ENCODE results near the gene DCAF6.

DCAF6 gene

DNA sequence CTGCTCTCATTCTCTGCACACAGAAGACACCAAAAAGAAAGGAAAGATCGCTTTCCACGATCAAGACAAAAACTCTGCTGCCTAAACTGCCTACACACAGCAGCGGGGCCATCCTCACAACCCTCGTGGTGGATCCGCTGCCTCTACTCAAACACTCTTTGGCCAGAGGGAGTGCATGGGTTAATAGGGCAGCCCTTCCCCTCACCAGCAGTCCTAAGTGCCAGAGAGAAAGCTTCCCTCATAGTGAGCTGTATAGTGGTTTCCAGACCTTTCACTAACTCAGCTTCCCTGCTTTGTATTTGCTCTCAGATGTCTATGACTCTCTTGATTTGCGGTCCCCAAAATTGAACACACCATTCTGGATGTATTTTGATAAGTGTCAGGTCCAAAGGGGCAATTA lies 169.4 kb downstream of the DCAF6 start:
- no peak for DNase-seq (ENCODE audit: low spot score)

DNA sequence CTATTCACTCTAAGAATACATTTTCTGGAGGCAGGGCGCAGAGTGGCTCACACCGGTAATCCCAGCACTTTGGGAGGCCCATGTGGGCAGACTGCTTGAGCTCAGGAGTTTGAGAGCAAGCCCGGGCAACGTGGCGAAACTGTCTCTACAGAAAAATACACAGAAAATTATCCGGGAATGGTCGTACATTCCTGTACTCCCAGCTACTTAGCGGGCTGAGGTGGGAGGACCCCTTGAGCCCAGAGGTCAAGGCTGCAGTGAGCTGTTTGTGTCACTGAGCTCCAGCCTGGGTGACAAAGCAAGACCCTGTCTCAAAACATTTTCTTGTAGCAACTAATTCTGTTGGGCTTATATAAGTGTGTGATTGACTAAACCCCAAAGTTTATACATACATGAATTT lies 169.8 kb downstream of the DCAF6 start:
- DNase-seq (ENCODE audit: low spot score), result no peak

DNA sequence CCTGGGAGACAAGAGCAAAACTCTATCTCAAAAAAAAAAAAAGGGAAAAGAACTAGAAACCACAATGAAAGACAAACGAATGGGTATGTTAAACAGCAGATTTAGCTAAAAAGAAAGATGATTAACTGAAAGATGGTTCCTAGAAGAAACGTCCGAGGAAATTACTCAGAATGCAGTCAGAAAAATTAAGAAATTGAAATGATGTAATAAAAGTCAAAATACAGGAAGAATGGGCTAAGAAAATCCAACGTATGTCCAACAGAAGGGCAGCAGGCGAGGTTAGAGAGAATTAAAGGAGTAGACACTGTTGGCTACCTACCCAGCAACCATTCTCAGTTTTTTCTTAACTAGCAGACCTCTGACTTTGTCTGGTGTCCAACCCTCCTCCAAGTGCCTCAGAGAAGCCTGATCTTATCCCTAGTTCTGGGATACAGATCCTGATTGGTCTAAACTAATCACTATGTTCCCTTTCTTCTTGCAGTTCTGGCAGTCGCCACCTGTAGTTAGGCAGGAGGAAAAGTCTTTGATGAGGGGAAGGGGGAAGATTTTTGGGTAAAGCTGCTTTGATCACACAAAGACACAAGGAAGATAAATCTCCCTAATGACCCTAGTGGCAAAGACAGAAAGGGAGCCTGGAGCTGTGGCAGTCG lies 174.5 kb downstream of the DCAF6 start:
- DNase-seq (ENCODE audit: low spot score), result no peak

DNA sequence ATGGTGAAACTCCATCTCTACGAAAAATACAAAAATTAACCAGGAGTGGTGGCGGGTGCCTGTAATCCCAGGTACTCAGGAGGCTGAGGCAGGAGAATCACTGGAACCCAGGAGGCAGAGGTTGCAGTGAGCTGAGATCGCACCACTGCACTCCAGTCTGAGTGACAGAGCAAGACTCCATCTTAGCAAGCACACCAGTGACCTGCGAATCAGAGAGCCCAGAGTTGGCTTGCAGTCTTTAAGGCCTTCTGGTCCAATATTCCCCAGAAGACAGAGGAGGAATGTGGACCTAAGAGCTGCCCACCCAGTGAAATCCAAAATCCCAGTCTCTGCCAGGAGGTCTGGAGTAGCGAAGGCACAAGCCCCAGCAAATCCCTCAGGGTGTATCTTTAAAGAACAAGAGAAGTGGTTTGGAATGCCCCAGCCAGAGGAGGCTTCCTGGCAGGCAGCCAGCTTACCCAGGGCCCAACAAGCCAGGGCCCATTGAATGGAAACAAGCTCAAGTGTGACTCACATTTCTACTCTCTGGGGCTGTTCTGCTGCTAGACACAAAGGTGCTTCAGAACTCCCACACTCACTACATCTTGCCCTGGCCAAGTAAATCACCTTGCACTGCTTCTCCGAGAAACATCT lies 176.3 kb downstream of the DCAF6 start:
- no peak for DNase-seq (ENCODE audit: low spot score)

GRCh38 chr1:168114845-168115244 lies 178.4 kb downstream of the DCAF6 start:
- DNase-seq (ENCODE audit: low spot score), result no peak

DNA sequence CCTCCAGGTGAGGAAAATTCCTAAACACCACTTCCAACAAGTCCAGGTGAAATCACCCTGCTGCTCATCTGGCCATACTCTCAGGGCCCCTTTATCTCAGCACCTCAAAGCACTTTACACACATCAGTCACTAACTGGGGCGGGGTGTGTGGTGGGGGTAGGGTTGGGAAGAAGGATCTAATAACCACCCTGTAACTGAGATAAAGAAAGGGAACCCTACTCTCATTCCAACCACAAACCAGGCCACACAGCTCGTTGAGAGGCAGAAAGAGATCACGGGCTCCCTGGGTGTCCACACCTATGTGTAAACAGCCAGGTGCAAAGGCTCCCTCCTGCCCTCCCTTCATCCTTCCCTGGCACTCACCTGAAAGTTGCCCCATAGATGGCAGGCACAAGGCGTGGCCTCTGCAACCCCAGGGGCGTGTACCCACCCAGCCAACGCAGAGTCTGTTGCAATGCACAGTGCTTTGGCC lies 179.9 kb downstream of the DCAF6 start:
- no peak for DNase-seq (ENCODE audit: low spot score)

GRCh38 chr1:168119750-168120149 lies 183.3 kb downstream of the DCAF6 start:
- no peak for DNase-seq (ENCODE audit: low spot score)

GRCh38 chr1:168121401-168122011 lies 185.0 kb downstream of the DCAF6 start:
- DNase-seq (ENCODE audit: low spot score), result no peak

DNA sequence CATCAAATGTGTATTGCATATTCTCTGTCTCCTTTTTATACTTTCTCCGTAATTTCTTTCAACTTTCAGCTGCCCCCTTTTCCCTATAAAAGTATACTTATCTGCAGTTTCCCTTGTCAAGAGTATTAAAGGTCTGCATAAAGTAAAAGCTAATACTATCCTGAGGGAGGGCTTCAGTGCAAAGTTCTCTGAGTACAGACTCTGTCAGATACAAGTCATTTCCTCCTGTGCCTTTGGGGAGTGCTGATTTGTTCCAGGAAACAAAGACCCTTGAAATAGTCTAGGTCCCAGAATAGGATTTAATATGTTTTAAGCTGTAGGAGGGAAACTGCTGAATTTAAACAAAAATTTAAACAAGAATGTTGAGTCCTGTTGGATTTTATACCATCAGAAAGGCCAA lies 188.6 kb downstream of the DCAF6 start:
- no peak for DNase-seq (ENCODE audit: low spot score)
